Fibroblast of skin of left quadriceps (primary cell): Measurements from ENCODE around the gene CIRBP.

Source experiments
- DNase-seq, 2 experiments: peaks; one replicate each; pipeline ENCODE4 v3.0.0-alpha.2; 2013; ENCODE audit warnings: low read depth in 2 of 2

Gene CIRBP

DNA sequence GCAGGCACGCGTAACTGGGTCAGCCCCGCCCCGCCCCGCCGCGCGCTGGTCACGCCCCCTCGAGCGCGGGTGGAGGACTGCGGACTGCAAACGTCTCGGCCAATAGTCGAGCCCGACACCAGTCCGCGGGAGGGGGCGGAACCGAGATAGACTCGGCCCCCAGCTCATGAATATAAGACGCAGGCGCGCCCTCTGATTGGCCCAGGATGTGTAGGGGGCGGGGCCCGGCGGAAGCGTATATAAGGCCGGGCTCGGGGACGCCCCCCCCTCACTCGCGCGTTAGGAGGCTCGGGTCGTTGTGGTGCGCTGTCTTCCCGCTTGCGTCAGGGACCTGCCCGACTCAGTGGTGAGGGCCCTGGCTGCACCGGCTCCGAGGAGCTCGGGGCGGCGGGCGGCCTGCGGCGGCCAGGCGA lies at the start of gene CIRBP:
TSS of gene CIRBP (plus strand) at position 268 of the 413 bp plus-strand sequence. CDS start 1,602 bp downstream, outside the sequence.
- peak; percentile 98 for DNase-seq

DNA sequence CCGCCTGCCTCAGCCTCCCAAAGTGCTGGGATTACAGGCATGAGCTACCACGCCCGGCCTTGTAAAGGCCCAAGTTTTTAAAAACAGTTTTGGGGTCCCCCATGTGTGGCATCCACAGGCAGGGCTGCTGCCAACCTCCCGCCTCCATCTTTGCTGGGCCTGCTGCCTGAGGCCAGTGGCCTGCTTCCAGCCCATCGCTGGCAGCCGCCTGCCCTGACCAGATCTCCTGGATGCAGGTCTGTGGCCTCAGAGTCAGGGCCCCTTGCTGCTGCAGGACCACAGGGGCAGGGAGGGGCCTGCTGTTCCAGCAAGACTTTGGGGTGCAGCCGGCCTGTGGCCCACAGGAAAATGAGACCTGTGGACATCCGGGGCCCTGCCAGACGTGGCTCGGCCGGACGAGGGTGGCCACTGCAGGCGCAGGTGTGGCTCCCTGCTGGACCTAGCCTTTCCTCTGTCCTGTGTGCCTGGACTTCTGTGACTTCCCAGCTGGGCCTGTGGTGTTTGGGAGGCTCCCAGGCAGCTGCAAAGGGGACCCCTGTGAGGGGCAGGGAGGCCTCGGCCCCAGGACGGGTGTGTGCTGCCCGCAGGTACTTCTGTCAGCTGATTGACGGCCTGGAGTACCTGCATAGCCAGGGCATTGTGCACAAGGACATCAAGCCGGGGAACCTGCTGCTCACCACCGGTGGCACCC lies 49.2 kb upstream of the CIRBP start:
- no peak for DNase-seq

GRCh38 chr19:1220477-1220930 lies 48.6 kb upstream of the CIRBP start:
- DNase-seq: no peak

DNA sequence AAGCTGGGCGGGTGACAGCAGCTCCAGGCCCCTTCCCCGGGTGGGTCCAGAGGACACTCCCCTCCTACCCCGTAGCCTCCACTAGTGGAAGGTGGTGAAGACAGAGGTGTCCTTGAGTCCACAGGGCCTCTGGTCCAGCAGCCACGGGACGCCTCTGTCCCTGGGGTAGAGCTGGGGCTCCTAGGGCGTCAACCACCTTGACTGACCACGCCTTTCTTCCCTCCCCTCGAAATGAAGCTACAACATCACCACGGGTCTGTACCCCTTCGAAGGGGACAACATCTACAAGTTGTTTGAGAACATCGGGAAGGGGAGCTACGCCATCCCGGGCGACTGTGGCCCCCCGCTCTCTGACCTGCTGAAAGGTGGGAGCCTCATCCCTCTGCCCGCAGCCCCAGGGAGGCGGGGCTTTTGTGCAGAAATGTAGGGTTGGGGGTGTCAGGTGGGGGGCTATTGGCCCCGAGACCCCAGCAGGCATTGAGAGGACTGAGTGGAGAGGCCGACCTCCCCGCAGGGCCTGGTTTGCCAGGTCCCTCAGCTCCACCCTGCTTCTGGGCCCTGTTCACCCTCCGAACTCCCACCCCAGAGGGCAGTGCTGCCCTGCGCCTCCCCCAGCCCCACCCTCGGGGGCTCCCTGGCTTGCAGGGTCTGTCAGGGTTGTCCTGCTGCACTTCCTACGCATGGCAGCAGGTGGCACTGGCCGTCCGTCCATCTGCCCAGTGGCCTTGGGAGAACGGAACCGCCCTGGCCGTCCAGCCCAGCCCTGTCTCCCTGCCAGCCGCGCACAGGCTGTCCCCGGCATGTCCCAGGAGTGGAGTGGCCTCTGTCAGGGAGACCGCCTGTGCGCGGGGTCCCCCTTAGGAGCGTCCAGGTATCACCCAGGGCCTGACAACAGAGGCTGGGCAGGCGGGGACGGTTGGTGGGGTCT lies 47.9 kb upstream of the CIRBP start:
- DNase-seq: no peak

GRCh38 chr19:1221904-1222255 lies 47.3 kb upstream of the CIRBP start:
- DNase-seq: no peak

DNA sequence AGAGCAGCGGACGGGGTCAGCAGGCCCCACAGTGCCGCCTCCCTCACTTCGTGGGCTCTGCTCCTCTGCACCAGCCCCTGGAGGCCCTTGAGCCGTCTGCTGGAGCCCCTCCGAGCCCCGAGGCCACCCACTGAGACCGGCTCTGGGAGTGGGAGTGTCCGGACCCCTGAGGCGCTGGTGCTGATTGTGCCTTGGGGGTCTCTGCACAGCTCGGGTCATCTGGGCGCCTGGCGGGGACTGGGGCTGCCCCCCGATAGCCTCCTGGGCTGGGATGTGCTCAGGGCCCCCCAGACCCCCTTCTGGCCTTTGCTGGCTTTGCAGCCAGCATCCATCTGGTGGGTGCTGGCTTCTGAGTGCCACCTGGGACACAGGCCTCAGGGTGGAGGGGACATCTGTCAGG lies 46.7 kb upstream of the CIRBP start:
- DNase-seq: no peak

DNA sequence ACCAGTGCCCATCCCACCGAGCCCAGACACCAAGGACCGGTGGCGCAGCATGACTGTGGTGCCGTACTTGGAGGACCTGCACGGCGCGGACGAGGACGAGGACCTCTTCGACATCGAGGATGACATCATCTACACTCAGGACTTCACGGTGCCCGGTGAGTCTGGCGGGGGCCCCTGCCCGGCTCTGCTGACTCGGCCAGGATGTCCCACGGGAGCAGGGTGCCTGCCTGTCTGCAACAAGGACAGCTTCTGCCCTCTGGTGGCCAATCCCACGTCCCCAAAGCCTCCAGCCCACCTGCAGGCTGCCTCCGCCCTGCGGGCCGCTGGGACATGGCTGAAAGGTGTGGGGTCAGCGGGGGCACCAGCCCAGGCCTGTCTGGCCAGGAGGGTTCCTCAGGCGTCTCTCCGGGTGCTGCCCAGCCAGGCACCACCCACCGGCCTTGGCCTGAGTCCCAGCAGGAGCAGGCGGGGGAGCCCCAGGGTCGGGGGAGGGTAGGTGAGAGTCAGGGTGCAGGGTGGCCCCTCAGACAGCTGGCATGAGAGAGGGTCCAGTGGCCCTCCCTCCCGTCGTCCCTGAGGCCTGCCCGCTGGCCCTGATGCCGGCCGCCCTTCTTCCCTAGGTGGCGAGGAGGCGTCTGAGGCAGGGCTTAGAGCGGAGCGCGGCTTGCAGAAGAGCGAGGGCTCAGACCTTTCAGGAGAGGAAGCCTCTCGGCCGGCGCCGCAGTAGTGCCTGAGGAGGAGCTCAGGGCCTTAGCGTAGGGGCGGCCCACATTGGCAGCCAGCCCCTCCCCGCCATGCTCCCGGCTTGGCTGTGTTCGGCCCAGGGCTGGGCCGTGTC lies 45.9 kb upstream of the CIRBP start:
- DNase-seq: no peak

GRCh38 chr19:1224047-1224825 lies 44.9 kb upstream of the CIRBP start:
- DNase-seq: no peak

DNA sequence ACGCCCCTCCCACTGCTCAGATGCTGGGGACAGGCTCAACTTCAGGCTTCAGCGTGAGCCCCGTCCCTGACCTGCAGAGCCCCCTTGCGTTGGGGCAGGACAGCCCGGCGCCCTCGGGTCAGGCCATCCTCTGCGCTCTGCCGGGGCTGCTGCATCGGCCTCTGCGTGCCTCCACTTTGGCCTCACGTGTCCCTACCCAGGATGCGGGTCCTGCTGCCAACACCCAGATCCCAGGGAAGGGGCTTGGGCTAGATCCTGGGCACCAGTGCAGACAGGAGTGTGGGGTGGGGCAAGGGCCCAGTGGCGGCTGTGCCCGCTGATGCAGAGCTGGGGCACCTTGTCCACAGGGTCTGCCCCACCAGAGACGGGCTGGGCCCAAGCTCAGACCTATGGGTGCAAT lies 44.3 kb upstream of the CIRBP start:
- no peak for DNase-seq

DNA sequence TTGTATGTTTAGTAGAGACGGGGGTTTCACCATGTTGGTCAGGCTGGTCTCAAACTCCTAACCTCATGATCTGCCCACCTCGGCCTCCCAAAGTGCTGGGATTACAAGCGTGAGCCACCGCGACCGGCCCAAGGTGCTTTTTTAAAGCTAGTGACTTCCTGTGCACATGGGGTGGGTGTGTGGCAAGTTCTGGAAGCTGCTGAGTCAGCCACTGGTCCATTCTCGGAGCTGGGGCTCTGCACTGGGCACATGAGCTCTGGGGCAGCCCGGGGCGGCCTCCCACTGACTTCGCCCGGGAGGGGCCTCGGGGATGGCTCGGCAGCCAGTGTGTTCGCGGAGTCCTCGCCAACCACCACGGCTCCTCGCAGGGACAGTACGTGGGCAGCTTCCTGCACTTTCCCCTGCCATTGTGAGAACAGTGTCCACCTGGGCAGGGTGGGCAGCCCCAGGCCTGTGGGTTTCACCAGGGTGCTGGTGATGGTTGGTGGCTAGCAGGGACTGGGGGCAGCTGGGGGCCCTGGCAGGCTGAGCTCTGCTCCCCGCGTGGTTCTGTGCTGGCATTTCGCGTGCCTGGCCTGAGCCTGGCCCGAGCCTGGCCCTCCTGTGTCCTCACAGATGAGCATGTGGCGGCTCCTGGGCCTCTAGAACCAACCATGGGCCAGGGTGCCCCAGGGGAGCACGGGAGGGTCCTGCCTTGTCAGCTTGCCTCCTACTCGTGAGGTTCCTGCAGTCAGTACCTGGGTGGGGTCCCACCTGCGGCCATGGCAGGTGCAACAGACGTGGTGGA lies 43.5 kb upstream of the CIRBP start:
- no peak for DNase-seq

DNA sequence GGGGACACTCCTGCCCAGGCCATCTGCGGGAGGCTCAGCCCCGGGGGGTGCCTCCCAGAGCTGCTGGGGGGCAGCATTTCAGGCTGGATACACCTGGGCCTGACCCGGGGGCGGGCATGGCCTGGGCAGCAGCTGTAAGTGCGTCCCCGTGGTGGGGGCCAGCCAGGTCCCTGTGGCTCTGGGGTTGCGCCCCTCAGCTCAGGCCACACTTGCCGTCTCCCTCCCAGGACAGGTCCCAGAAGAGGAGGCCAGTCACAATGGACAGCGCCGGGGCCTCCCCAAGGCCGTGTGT lies 43.0 kb upstream of the CIRBP start:
- DNase-seq: no peak

DNA sequence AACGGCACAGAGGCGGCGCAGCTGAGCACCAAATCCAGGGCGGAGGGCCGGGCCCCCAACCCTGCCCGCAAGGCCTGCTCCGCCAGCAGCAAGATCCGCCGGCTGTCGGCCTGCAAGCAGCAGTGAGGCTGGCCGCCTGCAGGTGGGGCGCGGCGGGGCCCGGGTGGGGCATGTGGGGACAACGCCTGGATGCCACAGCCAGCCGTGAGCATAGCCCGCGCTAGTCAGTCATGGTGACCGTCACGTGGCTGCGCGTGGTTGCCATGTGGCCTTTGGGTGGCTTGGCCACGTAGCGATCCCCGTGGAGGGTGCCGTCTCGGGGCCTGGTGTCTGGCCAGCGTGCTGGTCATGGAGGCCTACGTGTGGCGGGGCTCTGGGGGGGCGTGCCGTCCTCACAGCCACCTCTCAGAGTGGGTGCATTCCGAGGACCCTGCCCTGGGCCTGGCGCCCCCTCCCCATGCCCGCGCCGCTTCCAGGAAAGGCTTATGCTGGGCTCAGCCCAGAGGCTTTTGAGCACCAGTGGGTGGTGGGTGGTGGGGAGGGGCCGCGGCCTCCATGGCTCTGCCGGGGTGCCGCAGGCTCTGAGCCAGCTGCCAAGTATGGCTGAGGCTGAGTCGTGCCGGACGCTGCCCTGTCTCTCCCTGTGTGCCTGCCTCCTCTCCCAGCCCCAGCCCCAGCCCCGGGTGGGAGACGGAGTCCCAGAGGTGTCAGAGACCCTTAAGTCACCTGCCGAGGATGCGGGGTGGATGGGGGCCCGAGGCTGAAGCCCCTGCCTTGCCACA lies 42.4 kb upstream of the CIRBP start:
- no peak for DNase-seq

DNA sequence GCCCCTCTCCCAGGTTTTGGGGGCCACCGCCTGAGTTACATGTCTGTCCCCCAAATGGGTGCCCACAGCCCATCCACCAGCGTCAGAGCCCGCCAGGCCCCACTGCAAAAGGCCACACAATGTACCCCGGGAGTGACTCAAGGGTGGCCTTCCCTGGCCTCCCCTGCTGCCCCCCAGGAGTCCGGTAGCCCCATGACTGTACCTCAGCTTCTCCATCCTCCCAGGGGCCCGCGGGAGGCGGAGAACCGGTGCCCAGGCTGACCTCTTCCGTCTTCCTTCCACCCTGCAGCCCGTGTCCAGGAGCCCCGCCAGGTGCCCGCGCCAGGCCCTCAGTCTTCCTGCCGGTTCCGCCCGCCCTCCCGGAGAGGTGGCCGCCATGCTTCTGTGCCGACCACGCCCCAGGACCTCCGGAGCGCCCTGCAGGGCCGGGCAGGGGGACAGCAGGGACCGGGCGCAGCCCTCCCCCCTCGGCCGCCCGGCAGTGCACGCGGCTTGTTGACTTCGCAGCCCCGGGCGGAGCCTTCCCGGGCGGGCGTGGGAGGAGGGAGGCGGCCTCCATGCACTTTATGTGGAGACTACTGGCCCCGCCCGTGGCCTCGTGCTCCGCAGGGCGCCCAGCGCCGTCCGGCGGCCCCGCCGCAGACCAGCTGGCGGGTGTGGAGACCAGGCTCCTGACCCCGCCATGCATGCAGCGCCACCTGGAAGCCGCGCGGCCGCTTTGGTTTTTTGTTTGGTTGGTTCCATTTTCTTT lies 41.7 kb upstream of the CIRBP start:
- DNase-seq: no peak

DNA sequence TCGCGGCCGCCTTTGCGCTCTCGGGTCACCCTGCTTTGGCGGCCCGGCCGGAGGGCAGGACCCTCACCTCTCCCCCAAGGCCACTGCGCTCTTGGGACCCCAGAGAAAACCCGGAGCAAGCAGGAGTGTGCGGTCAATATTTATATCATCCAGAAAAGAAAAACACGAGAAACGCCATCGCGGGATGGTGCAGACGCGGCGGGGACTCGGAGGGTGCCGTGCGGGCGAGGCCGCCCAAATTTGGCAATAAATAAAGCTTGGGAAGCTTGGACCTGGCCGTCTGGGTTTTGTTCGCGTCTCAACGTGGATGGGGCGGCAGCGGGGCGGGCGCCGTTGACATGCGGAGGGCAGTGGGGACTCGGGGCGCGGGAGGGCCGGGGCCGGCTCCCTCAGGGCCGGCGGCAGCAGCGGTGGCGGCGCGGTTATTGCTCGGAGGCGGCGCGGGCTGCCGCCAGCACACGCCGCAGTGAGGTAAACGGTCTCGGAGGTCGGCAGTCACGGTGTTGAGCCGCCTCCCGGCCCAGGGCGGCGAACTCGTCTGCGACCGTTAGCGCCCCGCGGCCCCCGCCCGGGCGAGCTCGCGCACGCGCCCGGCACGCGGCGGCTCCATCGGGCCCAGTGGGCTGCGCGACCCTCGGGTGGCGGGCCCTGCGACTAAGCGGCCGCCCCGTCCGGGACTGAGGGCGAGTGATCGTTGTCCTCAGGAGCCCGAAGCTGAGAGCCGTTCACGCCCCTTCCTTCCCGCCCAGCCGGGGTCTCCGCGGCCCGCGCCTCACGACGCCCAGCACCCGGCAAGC lies 40.8 kb upstream of the CIRBP start:
- DNase-seq: no peak

- DNase-seq: no peak
Observed at GRCh38 chr19:1229056-1229923, 39.8 kb upstream of the CIRBP start.

DNA sequence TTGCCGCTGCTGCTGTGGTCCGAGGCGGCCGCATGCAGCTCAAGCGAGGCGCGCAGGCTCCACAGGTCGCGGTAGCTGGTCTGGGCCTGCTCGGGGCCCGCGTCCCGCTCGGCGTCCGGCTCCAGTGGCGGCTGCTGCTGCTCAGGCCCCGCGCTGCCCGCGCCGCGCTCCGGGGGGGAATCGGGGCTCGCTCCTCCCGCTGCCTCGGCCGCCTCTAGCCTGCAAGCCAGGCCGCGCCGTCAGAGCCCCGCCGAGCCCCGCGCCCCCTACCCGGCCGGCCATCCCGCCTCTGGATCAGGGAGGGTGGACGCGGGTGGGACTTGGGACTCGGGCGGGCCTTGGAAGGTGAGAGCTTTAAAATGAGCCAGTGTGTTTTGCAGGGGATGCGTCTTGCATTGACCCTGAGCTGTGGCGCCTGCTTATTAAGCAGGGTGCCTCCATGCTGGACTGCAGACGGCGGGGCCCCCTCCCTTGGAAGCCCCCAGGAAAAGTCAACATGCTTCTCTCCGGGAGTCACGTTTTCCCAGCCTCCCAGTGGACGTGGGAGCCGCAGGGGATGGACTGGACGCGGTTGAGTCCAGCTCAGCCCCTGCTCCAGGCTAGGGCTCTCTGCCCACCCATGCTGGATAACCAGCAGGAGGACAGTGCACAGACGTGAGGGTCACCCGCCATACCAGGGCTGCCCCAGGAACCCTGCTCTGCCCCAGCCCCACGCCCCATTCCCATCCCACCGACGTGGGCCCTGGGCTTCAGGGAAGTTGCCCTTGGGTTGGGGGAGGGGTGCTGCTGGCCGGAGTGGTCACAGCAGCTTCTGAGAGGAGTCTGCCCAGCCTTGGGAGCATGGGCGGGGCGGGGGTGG lies 39.0 kb upstream of the CIRBP start:
- no peak for DNase-seq
